ENCODE measurements around the gene ZNF618. TPM values are rescaled to one million over a fixed set of nuclear protein-coding genes. Genes with fewer than 3 reads are reported as not detected.

Gene ZNF618
- total and polyA plus RNA-seq, 2 experiments from 2014 or later, result 12.1 to 22.1 TPM

GRCh38 chr9:114086009-114086408 lies 209.9 kb downstream of the ZNF618 start (continued):
- TF ChIP-seq, protein P1, sequence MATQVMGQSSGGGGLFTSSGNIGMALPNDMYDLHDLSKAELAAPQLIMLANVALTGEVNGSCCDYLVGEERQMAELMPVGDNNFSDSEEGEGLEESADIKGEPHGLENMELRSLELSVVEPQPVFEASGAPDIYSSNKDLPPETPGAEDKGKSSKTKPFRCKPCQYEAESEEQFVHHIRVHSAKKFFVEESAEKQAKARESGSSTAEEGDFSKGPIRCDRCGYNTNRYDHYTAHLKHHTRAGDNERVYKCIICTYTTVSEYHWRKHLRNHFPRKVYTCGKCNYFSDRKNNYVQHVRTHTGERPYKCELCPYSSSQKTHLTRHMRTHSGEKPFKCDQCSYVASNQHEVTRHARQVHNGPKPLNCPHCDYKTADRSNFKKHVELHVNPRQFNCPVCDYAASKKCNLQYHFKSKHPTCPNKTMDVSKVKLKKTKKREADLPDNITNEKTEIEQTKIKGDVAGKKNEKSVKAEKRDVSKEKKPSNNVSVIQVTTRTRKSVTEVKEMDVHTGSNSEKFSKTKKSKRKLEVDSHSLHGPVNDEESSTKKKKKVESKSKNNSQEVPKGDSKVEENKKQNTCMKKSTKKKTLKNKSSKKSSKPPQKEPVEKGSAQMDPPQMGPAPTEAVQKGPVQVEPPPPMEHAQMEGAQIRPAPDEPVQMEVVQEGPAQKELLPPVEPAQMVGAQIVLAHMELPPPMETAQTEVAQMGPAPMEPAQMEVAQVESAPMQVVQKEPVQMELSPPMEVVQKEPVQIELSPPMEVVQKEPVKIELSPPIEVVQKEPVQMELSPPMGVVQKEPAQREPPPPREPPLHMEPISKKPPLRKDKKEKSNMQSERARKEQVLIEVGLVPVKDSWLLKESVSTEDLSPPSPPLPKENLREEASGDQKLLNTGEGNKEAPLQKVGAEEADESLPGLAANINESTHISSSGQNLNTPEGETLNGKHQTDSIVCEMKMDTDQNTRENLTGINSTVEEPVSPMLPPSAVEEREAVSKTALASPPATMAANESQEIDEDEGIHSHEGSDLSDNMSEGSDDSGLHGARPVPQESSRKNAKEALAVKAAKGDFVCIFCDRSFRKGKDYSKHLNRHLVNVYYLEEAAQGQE (IDR thresholded peaks at IDR 0.05; ENCODE audit: unreplicated experiment), result no peak
- no peak for TF ChIP-seq NANOG (IDR thresholded peaks at IDR 0.05; ENCODE audit: borderline replicate concordance)

DNA sequence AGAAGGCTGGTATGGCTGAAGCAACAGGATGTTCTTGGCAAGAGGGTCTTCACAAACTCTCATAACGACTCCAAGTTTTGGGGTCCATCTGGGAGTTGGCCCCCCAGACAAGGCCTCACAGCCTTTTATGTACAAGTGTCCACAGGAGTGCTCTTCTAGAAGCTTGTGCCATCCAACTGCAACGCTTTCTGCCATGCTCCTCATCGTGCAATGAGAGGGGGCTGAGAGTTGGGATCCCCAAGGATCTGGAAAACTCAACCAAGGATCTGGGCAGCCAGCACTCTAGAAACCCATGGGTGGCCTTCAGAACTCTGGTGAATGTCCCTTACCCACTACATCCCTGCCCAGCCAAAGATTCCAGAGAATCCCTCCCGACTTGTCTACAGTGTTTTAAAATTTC lies 210.5 kb downstream of the ZNF618 start:
- peaks cover 13% of the 10 kb centered on the region for H3K27me3 Mint-ChIP-seq (ENCODE audit: insufficient read depth, low read depth, poor library complexity)
- no peak overlapping the region for H3K4me3 Mint-ChIP-seq
- DNase-seq (ENCODE audit: low spot score), result no peak
- TF ChIP-seq ZNF114 (CRISPR knock-in tag; IDR thresholded peaks at IDR 0.05), result no peak
- no peak for TF ChIP-seq JUNB (IDR thresholded peaks at IDR 0.05; ENCODE audit: unreplicated experiment)
- TF ChIP-seq ETS1 (IDR thresholded peaks at IDR 0.05), result no peak
- no peak for TF ChIP-seq ZNF462 (CRISPR knock-in tag; IDR thresholded peaks at IDR 0.05)
- no peak for TF ChIP-seq EZH2phosphoT487 (IDR thresholded peaks at IDR 0.05; ENCODE audit: unreplicated experiment)
- TF ChIP-seq EZH2 (IDR thresholded peaks at IDR 0.05; ENCODE audit: low read depth, unreplicated experiment), result no peak
- no peak for TF ChIP-seq NANOG (IDR thresholded peaks at IDR 0.05; ENCODE audit: borderline replicate concordance)
- no peak for TF ChIP-seq ZNF331 (CRISPR knock-in tag; IDR thresholded peaks at IDR 0.05; ENCODE audit: low read depth)
- TF ChIP-seq CTCF (conservative IDR thresholded peaks at IDR 0.05; ENCODE audit: low read depth in 2 of 2), result no peak
- no peak for TF ChIP-seq POLR2AphosphoS5 (IDR thresholded peaks at IDR 0.05; ENCODE audit: low read depth)

More for the DNA sequence above, 210.5 kb downstream of the ZNF618 start:
- Histone ChIP-seq H3K27me3 (ENCODE audit: insufficient read depth) (no peaks in the 10 kb centered on the region), H3K4me1 (ENCODE audit: insufficient read depth) (no peaks in the 10 kb centered on the region), H3F3A (replicated peaks; ENCODE audit: low read depth) (no peaks in the 10 kb centered on the region), H2AFZ (no peak overlapping the region), H3K4me3 (no peak overlapping the region), H3K9me2 (ENCODE audit: insufficient read depth) (no peaks in the 10 kb centered on the region), H3K27ac (ENCODE audit: low read depth) (no peak overlapping the region), H3K79me2 (replicated peaks; ENCODE audit: insufficient read depth) (no peaks in the 10 kb centered on the region), H4K20me1 (replicated peaks; ENCODE audit: insufficient read depth) (no peaks in the 10 kb centered on the region), H3K4me2 (no peak overlapping the region), H3K36me3 (ENCODE audit: insufficient read depth) (no peaks in the 10 kb centered on the region)
- no peaks in the 10 kb centered on the region for H3K4me1 Mint-ChIP-seq
- no peaks in the 10 kb centered on the region for H3K36me3 Mint-ChIP-seq (ENCODE audit: low read depth)
- H3K27ac Mint-ChIP-seq, result no peak overlapping the region
- H3K9me3 Mint-ChIP-seq, result no peaks in the 10 kb centered on the region
- no peak for ATAC-seq
